Posterior vena cava (tissue), 2 donors: ENCODE results near the gene MGAT5. TPM values are rescaled to one million over a fixed set of nuclear protein-coding genes. Genes with fewer than 3 reads are reported as not detected.
A peak's percentile ranks its signal among the peaks of the same experiment; 100 is the strongest.

Experiments used
- DNase-seq: peaks from one replicate; pipeline ENCODE4 v3.0.0-alpha.2; 2020; ENCODE audit warnings: low spot score
- intact Hi-C, 2 donors: fragments of 100-400 bp; cut with DNase I; formaldehyde crosslinking; loops; one replicate each; pipeline versions ENCODE4 v1.14.1 to v1.14.2; 2022 to 2023
- total RNA-seq, 2 donors: library from RNA; stranded (reverse); fragmentation: NEBNext Ultra II Directional; extraction: Animal tissue kit (Norgen Biotek cat#: 25700); gene quantifications; one replicate each; pipeline ENCODE4 v1.2.1, GENCODE V29; 2021
- donor health status: DM: yes; HTN: yes; CAD: no.
- donor health status: DM: yes; HTN: yes; CAD: no.

MGAT5 gene
- total RNA-seq, 2 donors from 2014 or later = 41.7 to 42.8 TPM

GRCh38 chr2:134447669-134448068 is 193.8 kb downstream of the MGAT5 start:
- intact Hi-C loops = no loop called here
- DNase-seq = no peak

- no peak for DNase-seq
- intact Hi-C loops = no loop called here
Observed at GRCh38 chr2:134448650-134449049, 194.8 kb downstream of the MGAT5 start.

DNA sequence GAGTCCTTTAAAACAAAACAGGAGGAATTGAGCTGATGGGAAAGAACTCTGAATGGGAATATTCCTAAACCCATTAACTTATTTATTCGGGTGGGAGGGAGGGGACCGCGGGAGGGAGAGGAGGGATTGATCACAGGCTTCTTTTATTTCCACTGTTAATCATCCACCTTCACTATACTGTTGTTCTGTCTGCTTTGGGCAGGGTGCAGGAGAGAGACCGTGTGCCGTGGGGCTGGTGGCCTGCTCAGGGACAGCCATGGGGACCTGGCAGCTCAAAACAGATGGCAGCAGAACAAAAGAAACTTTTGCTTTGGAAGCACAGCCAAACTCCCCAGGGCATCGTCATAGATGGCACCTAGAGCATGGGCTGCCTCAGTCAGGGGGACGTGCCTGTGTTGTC is 195.3 kb downstream of the MGAT5 start:
- no peak for DNase-seq
- intact Hi-C loops = no loop called here

DNA sequence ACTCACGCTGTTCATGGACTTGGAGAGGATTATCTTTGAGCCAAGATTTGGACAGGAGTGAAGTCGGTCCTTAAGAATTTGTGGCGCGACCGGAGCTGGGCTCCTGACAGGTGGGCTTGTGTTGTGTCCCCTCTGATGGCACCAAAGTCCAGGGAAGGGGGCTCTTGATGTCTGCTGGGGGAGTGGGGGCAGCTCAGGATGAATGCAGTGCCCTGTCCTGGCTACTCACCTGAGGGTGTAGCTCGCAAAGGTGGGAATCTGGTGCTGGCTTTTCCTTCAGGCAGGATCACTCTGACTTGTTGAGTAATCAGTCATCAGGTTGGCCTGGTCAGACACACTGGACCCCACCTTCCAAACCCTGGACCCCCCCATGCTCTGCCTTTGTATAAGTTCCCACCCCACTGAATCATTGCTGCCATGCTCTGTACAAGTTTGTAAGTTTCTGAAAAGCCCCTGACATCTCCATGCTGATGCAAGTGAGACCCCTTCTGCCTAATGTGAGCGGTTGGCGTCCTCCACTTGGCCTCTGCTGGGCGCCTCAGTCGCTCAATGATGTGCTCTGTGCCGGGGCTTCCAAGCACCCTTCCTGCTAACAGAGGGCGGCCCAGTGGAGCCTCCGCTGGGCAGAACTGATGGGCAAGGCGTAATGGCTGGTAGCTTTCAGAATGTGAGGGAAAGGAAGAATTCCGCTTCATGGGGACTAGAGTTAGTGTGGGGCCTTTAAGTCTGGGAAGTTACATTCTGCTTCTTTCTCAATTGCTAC is 196.1 kb downstream of the MGAT5 start:
- DNase-seq = no peak
- intact Hi-C loops = no loop called here

- no peak for DNase-seq
- intact Hi-C loops = no loop called here
Observed at GRCh38 chr2:134451347-134451630, 197.4 kb downstream of the MGAT5 start.

- intact Hi-C loops = no loop called here
Observed at GRCh38 chr2:134452042-134452733, 198.3 kb downstream of the MGAT5 start.

GRCh38 chr2:134453476-134453875 is 199.6 kb downstream of the MGAT5 start:
- no peak for DNase-seq
- intact Hi-C loops = no loop called here

More at GRCh38 chr2:134452042-134452733, 198.3 kb downstream of the MGAT5 start:
- DNase-seq = no peak

- DNase-seq = no peak
- intact Hi-C loops = no loop called here
Observed at GRCh38 chr2:134453973-134454372, 200.1 kb downstream of the MGAT5 start.

GRCh38 chr2:134454426-134454825 is 200.6 kb downstream of the MGAT5 start:
- intact Hi-C loops = no loop called here

DNA sequence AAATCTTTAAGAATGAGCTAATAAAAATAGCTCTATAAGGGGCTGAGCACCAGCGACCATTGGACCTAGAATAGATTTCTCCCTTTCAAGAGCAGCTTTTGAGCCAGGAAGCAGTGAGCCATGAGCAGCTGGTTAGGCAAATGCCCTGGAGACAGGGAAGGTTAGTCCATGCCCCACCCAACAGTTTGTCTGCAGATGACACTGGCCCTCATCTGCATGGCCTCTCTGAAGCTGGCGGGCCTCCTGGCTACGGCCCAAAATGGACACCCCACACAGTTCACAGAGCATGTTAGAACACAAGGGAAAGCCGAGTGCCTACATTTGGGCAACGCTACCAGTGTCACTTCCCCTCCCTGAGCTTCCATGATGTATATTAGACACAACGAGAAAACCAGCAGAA is 201.1 kb downstream of the MGAT5 start:
- DNase-seq = no peak
- intact Hi-C loops = no loop called here

More at GRCh38 chr2:134454426-134454825, 200.6 kb downstream of the MGAT5 start:
- no peak for DNase-seq

DNA sequence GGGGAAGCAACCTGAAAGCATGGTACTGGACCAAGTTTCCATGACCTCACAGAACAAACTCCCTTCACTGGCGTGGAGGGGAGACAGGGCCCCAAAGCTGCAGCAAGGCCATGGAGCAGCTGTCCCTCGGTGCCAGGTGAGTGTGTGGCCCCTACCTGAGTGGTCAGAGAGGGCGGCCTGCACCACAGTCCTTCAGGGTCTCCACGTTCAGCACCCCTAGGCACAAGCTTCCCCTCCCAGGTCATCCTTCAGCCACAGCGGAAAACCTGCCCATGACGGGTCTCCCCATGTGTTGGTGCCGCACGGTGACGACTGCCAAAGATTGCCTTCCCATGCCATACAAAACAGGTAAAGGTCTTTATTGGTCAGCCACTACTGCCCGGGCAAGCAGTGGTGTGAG is 201.6 kb downstream of the MGAT5 start:
- intact Hi-C loops = no loop called here
- no peak for DNase-seq

DNA sequence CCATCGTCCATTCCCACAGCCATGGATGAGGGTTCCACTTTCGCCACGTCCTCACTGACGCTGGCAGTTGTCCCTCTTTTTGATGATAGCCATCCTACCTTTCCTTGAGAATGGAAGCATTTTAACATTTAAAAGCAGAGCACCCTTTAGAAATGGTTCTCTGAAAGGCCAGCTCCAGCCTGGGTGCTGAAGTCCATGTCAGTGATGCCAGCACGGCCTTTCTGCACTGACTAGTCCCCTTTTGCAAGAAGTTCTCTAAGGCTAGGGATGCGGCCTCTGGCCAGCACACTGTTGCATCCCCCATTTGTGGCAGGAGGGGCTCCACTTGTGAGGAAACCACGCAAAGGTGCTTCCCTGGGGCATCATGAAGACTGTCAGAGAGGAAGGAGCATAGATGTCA is 203.5 kb downstream of the MGAT5 start:
- intact Hi-C loops = no loop called here
- DNase-seq = peak; percentile 69

DNA sequence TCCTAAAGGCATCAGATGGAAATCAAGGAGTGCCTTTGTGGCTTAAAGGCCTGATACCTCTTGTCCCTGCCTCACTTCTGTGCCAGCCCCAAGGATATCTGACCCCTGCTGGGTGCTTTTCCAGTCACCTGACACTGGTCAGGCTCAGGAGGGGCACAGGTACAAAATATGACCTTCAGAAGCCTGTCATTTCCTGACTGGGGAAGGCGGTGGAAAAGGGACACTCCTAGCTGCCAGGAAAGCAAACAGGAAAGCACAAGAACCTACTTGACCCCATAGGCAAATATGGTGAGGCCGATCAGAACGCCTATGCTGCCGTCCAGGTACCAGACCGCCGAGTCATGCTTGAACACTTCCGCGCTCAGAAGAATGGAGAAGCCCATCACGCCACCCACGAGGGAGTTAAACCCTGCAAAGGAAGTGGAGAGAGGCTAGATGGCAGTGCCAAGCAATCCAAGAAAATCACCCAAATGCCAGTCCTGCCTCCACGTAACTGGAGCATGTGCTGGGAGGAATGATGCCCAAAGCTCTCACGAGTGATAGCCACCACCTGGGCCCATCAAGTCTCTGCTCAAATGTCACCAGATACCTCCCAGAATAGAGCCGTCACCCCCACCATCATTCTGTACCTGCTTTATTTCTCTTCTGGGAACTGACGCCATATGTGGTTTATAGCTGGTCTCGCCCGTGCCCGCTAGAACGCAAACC is 204.0 kb downstream of the MGAT5 start:
- peak; percentile 62 for DNase-seq
- intact Hi-C loops = no loop called here

DNA sequence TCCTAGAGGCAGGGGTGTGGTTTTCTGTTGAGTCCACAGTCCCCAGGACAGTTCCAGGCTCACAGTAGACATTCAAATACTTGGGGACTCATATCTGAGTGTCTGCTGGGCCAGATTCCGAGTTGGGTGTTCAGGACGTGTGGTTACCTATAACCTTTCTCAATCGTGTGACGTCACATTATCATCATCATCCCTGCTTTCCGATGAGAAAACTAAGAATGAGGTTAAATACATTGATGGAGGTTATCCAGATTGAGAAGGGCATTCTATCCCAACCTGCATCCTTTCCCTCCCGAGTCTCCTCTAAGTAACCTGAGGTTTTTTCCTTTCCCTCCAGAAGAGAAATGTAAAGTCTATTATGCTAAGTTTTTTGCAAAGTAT is 204.6 kb downstream of the MGAT5 start:
- intact Hi-C loops = no loop called here
- no peak for DNase-seq

- intact Hi-C loops = no loop called here
- peak; percentile 25 for DNase-seq
Observed at GRCh38 chr2:134458950-134459349, 205.1 kb downstream of the MGAT5 start.

DNA sequence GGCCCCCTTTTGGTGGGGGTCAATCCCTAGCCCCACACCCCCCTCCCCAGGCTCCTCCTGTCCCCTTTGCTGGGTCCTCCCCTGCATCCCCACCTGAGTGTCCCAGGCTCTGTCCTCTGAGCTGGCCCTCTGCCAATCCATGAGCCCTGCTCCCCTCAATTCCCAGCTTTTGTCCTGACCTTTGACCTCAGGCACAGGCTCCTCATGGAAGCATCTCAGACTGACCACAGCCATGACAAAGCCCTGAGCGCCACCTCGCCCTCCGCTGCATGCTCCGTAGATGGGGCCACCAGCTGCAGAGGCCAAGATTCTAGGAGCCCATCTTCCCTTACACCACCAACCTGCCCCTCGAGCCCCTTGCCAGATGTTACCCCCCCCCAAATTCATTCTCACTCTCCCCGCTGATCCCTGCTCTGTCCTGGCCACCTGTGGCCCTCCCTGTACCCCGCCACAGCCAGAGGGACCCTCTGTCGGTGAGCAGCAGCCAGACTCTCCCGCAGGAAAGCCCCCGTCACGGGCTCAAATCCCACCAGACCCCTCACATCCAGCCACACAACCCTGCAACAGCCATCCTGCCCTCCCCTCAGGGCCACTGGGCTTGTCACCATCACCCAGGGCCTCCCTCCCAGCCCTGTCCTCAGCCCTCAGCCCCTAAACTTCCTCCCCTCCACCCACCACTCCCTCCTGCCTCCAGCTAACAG is 206.0 kb downstream of the MGAT5 start:
- peak; percentile 62 for DNase-seq
- intact Hi-C loops = no loop called here

DNA sequence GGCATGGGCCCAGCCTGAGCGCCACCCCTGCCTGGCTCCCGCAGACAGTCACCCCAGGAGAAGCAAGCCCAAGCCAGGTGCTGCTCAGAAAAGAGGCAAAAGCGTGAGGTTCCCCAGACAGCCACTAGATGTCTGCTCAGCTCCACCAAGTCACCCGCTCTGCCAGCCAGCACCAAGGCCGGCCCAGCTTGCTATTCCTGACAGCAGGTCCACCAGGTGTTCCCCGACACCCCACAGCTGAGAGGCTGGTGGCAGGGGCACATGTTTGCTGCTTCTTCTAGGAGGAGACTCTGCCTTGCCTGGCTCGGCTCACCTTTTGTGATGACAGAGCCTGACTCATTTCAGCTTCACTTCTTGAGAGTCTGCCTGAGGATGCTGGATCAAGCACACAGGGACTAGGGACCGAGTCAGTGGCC is 206.7 kb downstream of the MGAT5 start:
- intact Hi-C loops = no loop called here
- peak; percentile 81 for DNase-seq

- intact Hi-C loops = no loop called here
- DNase-seq = peak; percentile 78
Observed at GRCh38 chr2:134461511-134461910, 207.6 kb downstream of the MGAT5 start.

DNA sequence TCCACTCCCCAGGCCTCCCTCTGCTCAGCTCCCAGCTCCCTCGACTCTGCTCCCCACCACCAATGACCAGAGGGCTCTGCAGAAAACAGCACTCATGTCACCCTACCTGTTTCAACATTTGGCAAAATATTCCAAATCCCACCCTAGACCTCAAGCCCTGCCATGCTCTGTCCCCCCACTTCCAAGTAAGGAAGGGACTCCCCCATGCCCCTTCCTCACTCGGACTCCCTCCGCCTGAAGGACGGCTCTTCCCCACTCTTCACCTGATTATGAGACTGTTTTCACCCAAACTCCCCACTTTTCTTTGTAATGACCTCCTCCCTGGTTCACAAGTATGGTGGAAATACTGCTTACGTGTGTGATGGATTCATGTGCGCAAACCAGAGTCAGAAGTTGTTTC is 208.4 kb downstream of the MGAT5 start:
- DNase-seq = peak; percentile 5
- intact Hi-C loops = no loop called here
